Astrocyte (in vitro differentiated cells and primary cell): ENCODE data around the gene LRRC61.
"Not testable (repeated sequence)": the region's sequence is repeated elsewhere in the genome, so short reads cannot be mapped to it uniquely, and the experiment has no call there.

Experiments used
- CTCF ChIP-seq: IDR thresholded peaks from 2 replicates; pipeline ENCODE4 v1.5.1; 2011; ENCODE audit warnings: low read depth, mild to moderate bottlenecking, inconsistent platforms, low read length, moderate library complexity; ENCODE audit not compliant: insufficient read depth
- EZH2 ChIP-seq: IDR thresholded peaks from 2 replicates; pipeline ENCODE4 v1.6.1; 2012; ENCODE audit warnings: mild to moderate bottlenecking, low read length, inconsistent platforms; ENCODE audit not compliant: insufficient read depth

- TF ChIP-seq EZH2, CTCF: not testable (repeated sequence)
Observed at GRCh38 chr7:150295027-150295426, 28.1 kb upstream of the LRRC61 start.
